Thyroid gland (tissue), 4 donors: ENCODE measurements around the gene DLGAP4. TPM values are rescaled to one million over a fixed set of nuclear protein-coding genes. Genes with fewer than 3 reads are reported as not detected.

Experiments
- DNase-seq, 2 donors: peaks; one replicate each; pipeline ENCODE4 v3.0.0-alpha.2; 2019
- H3K27ac ChIP-seq, 3 donors: fragments of 200-600 bp; sonication (generic); 1 replicate in 2 of 3; 2 replicates in 1 of 3; pipeline ENCODE4 v1.5.1; 2016 to 2019; ENCODE audit warnings: mild to moderate bottlenecking in 1 of 3, moderate library complexity in 1 of 3
- H3K27me3 ChIP-seq: fragments of 200-600 bp; sonication (generic); one replicate; pipeline ENCODE4 v1.5.1; 2019
- H3K36me3 ChIP-seq, 2 donors: fragments of 200-600 bp; sonication (generic); one replicate each; pipeline ENCODE4 v1.5.1; 2016 to 2019
- H3K4me1 ChIP-seq, 2 donors: fragments of 200-600 bp; sonication (generic); one replicate each; pipeline ENCODE4 v1.5.1; 2017 to 2019
- H3K4me3 ChIP-seq, 3 donors: fragments of 200-600 bp; sonication (generic); replicated peaks in 1 of 3; 1 replicate in 2 of 3; 2 replicates in 1 of 3; pipeline ENCODE4 v1.5.1; 2016; ENCODE audit warnings: mild to moderate bottlenecking in 1 of 3
- H3K9me3 ChIP-seq: fragments of 200-600 bp; sonication (generic); one replicate; pipeline ENCODE4 v1.5.1; 2017
- POLR2A ChIP-seq, 2 donors: fragments of 450-650 bp; IDR thresholded peaks; one replicate each; pipeline ENCODE4 v1.6.1; 2017; ENCODE audit warnings: antibody characterized with exemption in 2 of 2, mild to moderate bottlenecking in 2 of 2, moderate library complexity in 1 of 2
- WGBS, 2 donors: methylation state at CpG; one replicate each; pipeline ENCODE4 v1.1.5; 2017; 5-methylcytosine and 5-hydroxymethylcytosine counted together
- intact Hi-C: fragments of 100-400 bp; cut with DNase I; formaldehyde crosslinking; loops from one replicate; pipeline ENCODE4 v1.15.1; 2023
- total RNA-seq, 4 donors: library from RNA; depleted of rRNA; stranded (reverse); fragments of >200 nt; gene quantifications; one replicate each; pipeline ENCODE4 v1.2.3, GENCODE V29; 2016
- TF ChIP-seq, protein P1 (sequence below), 6 experiments: fragments of 200-600 bp in 3 of 6; fragments of 450-650 bp in 3 of 6; sonication (generic) in 3 of 6; IDR thresholded peaks; one replicate each; pipeline ENCODE4 v1.5.1; 2016 to 2019; ENCODE audit warnings: antibody characterized with exemption in 6 of 6, mild to moderate bottlenecking in 2 of 6, inconsistent platforms in 1 of 6, moderate library complexity in 1 of 6

The DLGAP4 gene
- total RNA-seq, 4 donors from 2014 or later, result 29.3 to 52.4 (median 41.5) TPM

DNA sequence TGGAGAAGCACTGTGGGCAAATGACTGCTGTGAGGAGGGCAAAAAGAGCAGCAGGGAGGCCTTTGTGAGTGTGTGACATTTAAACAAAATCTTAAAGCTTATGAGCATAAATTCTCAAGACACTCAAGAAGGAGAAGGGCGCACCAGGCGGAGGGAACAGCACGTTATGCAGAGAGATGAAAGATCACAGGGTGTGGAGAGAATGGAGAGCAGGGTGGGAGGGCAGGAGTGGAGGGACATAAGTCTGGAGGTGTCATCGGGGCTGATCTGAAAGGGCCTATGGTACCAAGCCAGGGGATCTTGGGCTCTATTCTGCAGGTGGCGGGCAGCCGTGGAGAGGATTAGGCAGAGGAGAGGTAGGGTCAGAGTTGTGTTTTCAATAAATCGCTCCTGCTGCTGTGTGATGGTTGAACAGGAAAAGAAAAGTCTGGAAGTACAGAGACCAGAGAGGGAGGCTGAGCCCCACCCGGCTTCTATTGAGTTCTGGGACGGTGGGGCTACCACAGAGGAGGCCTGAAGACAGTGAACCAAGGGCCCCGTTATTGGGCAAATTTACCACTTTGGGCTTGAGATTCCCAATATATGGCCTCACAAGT is 24.3 kb upstream of the DLGAP4 start:
- H3K4me1 ChIP-seq, result no peaks in the 10 kb centered on the region
- H3K27ac ChIP-seq, result no peak overlapping the region
- no peaks in the 10 kb centered on the region for H3K27me3 ChIP-seq
- no peaks in the 10 kb centered on the region for H3K36me3 ChIP-seq
- no peaks in the 10 kb centered on the region for H3K9me3 ChIP-seq
- 83 to 86% methylated on average over 10 of the region's 10 CpGs for WGBS, 2 donors
- H3K4me3 ChIP-seq, result no peak overlapping the region
- DNase-seq, result no peak
- TF ChIP-seq, protein P1, sequence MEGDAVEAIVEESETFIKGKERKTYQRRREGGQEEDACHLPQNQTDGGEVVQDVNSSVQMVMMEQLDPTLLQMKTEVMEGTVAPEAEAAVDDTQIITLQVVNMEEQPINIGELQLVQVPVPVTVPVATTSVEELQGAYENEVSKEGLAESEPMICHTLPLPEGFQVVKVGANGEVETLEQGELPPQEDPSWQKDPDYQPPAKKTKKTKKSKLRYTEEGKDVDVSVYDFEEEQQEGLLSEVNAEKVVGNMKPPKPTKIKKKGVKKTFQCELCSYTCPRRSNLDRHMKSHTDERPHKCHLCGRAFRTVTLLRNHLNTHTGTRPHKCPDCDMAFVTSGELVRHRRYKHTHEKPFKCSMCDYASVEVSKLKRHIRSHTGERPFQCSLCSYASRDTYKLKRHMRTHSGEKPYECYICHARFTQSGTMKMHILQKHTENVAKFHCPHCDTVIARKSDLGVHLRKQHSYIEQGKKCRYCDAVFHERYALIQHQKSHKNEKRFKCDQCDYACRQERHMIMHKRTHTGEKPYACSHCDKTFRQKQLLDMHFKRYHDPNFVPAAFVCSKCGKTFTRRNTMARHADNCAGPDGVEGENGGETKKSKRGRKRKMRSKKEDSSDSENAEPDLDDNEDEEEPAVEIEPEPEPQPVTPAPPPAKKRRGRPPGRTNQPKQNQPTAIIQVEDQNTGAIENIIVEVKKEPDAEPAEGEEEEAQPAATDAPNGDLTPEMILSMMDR (IDR thresholded peaks at IDR 0.05), result no peak
- no peak for TF ChIP-seq POLR2A (IDR thresholded peaks at IDR 0.05)
- intact Hi-C loops, result no loop called here

DNA sequence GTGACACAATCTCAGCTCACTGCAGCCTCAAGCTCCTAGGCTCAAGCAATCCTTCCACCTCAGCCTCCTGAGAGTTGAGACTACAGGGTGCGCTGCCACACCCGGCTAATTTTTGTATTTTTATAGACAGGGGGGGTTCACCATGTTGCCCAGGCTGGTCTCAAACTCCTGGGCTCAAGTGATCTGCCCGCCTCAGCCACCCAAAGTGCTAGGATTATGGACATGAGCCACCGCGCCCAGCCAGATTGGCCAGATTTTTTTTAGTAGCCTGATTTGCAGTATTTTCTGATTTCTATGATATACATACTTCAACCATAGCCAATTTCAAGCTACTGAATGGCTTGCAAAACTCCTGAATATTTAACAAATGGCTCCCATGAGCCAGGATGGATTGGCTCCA is 21.4 kb upstream of the DLGAP4 start:
- no peak for DNase-seq
- H3K4me3 ChIP-seq, result no peak overlapping the region
- TF ChIP-seq, protein P1 (IDR thresholded peaks at IDR 0.05), result no peak
- no peak for TF ChIP-seq POLR2A (IDR thresholded peaks at IDR 0.05)
- no peaks in the 10 kb centered on the region for H3K36me3 ChIP-seq
- H3K9me3 ChIP-seq, result no peaks in the 10 kb centered on the region
- no peaks in the 10 kb centered on the region for H3K4me1 ChIP-seq
- H3K27ac ChIP-seq, result no peak overlapping the region
- no peaks in the 10 kb centered on the region for H3K27me3 ChIP-seq
- intact Hi-C loops, result no loop called here
- WGBS, 2 donors, result 86 to 92% methylated on average over 5 of the region's 5 CpGs

DNA sequence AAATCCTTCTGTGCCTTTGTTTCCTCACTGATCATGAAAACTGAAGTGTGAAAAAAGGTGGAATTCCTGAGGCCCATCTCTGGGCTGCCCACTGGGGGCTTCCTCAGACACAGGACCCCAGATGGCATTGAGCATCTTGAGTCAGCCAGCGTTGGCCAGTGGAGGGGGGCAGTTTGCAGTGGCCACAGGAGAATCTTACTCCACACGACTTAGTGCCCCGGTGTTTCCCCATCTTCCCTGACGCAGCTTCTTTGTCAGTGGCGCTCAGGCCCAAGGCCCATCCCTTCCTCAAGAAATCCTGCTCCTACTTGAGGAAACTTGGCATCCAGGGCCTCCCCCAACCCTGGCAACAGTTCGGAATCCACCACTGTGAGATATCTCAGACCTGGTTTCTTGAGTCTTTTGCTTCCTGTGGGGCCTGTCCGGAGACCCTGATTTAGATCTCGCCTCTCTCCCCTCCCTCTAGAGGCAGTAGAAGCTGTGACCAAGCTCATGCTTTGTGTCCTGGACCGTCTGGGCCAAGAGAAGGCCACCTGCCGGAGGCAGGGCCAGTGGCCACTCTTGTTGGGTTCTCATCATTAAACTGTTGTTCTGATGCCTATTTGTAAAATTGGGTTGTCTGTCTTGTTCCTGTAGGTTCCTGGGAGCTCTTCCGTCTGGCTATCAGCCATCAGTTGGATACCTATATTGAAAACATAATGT is 20.2 kb upstream of the DLGAP4 start:
- intact Hi-C loops, result no loop called here
- DNase-seq, result no peak
- Histone ChIP-seq H3K36me3 (no peaks in the 10 kb centered on the region), H3K4me1 (no peaks in the 10 kb centered on the region), H3K27ac (no peak overlapping the region), H3K27me3 (no peaks in the 10 kb centered on the region), H3K4me3 (no peak overlapping the region), H3K9me3 (no peaks in the 10 kb centered on the region)
- WGBS, 2 donors, result 84 to 85% methylated on average over 11 of the region's 11 CpGs
- TF ChIP-seq POLR2A (IDR thresholded peaks at IDR 0.05), result no peak
- TF ChIP-seq, protein P1 (IDR thresholded peaks at IDR 0.05), result no peak

DNA sequence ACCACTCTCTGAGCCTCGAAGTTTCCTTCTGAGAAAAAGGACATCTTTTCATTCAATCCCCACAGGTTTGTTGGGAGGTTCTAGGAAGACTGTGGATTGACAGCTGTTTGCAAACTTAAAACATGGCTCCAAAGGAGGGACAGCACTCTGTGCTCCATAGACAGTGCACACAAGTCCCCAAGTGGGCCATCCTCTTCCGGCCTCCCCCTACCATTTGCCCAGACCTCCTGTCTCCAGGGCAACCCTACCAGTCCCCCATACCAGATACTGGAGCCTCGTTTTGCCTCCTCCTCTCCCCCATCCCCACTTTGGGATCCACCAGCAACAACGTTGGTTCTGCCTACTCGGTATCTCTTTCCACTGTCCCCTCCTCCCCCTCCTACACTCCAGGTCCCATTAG is 8.5 kb upstream of the DLGAP4 start:
- intact Hi-C loops, result no loop called here
- WGBS, 2 donors, result 56 to 59% methylated on average over 5 of the region's 5 CpGs
- Histone ChIP-seq H3K27me3 (no peaks in the 10 kb centered on the region), H3K36me3 (no peaks in the 10 kb centered on the region), H3K9me3 (no peaks in the 10 kb centered on the region), H3K4me1 (no peaks in the 10 kb centered on the region), H3K4me3 (no peak overlapping the region), H3K27ac (no peak overlapping the region)
- no peak for DNase-seq
- no peak for TF ChIP-seq POLR2A (IDR thresholded peaks at IDR 0.05)
- TF ChIP-seq, protein P1 (IDR thresholded peaks at IDR 0.05), result no peak

DNA sequence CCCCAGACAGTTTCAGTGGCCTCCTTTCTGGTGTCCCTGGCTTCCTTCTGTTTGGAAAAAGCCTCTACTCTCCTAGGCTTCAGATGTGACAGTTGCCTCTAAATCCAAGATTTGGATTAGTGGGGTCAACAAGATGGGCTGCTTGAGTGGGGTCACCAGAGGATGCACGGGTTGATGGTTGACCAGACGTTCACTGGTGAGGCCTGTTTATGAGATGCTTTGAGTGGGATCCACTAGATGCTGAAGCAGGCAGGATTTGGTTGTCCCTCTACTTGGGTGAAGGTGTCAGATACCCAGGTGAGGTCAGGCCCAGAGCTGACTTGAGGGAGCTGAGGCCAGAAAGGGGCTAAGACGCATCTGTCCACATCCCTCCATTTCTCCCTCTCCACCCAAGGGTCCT is 8.1 kb upstream of the DLGAP4 start:
- DNase-seq, result no peak
- H3K9me3 ChIP-seq, result no peaks in the 10 kb centered on the region
- TF ChIP-seq POLR2A (IDR thresholded peaks at IDR 0.05), result no peak
- TF ChIP-seq, protein P1 (IDR thresholded peaks at IDR 0.05), result no peak

More for the DNA sequence above, 8.1 kb upstream of the DLGAP4 start:
- Histone ChIP-seq H3K27me3 (no peaks in the 10 kb centered on the region), H3K4me1 (no peaks in the 10 kb centered on the region), H3K4me3 (no peak overlapping the region), H3K36me3 (no peaks in the 10 kb centered on the region), H3K27ac (no peak overlapping the region)
- intact Hi-C loops, result no loop called here
- WGBS, 2 donors, result 70 to 87% methylated on average over 3 of the region's 3 CpGs
